ENCODE results near the gene IBTK. TPM values are rescaled to one million over a fixed set of nuclear protein-coding genes. Genes with fewer than 3 reads are reported as not detected.
A peak's percentile ranks its signal among the peaks of the same experiment; 100 is the strongest.

IBTK gene
- total and polyA plus RNA-seq, 12 donors = 15.3 to 40.1 (median 36.4) TPM

GRCh38 chr6:82251942-82252341 lies 4.4 kb upstream of the IBTK start:
- Histone ChIP-seq H3K36me3 (no peaks in the 10 kb centered on the region), H3K27ac (no peak overlapping the region)

GRCh38 chr6:82249381-82250253 lies 2.1 kb upstream of the IBTK start:
- no peaks in the 10 kb centered on the region for H3K36me3 ChIP-seq
- H3K9me3 ChIP-seq = no peaks in the 10 kb centered on the region
- peaks cover 3 to 33% (median 31%) of the 10 kb centered on the region in 9 donors for H3K4me1 ChIP-seq
- intact Hi-C loops (cut with DNase I) = loop anchor here in 8 of 10 donors (2.0 to 10.0 kb wide), 5 partner anchors 808 to 965 kb away; partner anchors contain the start of genes PGM3 (in 4 of the 8) and RWDD2A (in 4 of the 8)
- H3K4me3 ChIP-seq = no peak overlapping the region
- TF ChIP-seq CTCF (IDR thresholded peaks at IDR 0.05) = no peak
- ATAC-seq (no peak), DNase-seq (no peak)
- H3K27ac ChIP-seq = no peak overlapping the region
- WGBS, 2 donors = 86 to 88% methylated on average over 12 of the region's 12 CpGs
- no peaks in the 10 kb centered on the region for H3K27me3 ChIP-seq

More at GRCh38 chr6:82251942-82252341, 4.4 kb upstream of the IBTK start:
- Histone ChIP-seq H3K27me3 (no peaks in the 10 kb centered on the region), H3K9me3 (no peaks in the 10 kb centered on the region), H3K4me1 (peaks cover 0 to 11% (median 8%) of the 10 kb centered on the region in 9 donors), H3K4me3 (no peak overlapping the region)
- no peak for ATAC-seq
- no peak for DNase-seq
- TF ChIP-seq CTCF (IDR thresholded peaks at IDR 0.05) = peak in 8 of 9 donors; percentile 9 to 73 (median 59)
- intact Hi-C loops (cut with DNase I) = loop anchor here in 8 of 10 donors (2.0 to 5.0 kb wide), 3 partner anchors 803 to 807 kb away; no protein-coding TSS in a partner anchor

GRCh38 chr6:82248273-82248735 lies 760 bp upstream of the IBTK start:
- ATAC-seq (peak in 2 of 8 donors; percentile 1 to 48), DNase-seq (no peak)
- Histone ChIP-seq H3K9me3 (no peaks in the 10 kb centered on the region), H3K4me1 (peaks cover 3 to 46% (median 37%) of the 10 kb centered on the region in 9 donors), H3K4me3 (peak overlapping the region; percentile 53 to 92 (median 83)), H3K27me3 (no peaks in the 10 kb centered on the region), H3K36me3 (no peaks in the 10 kb centered on the region), H3K27ac (peak overlapping the region; percentile 7 to 97 (median 94))
- intact Hi-C loops (cut with DNase I) = loop anchor here in 5 of 10 donors (5.0 to 10.0 kb wide), 3 partner anchors 944 to 966 kb away; partner anchors contain the start of genes PGM3 (in 4 of the 5) and RWDD2A (in 4 of the 5)
- no peak for TF ChIP-seq CTCF (IDR thresholded peaks at IDR 0.05)
- 36 to 39% methylated on average over 10 of the region's 10 CpGs for WGBS, 2 donors

GRCh38 chr6:82246802-82247504 lies 591 bp downstream of the IBTK start:
- H3K4me3 ChIP-seq = peak overlapping the region; percentile 53 to 92 (median 83)
- WGBS, 2 donors = 2% methylated on average over 32 of the region's 32 CpGs
- DNase-seq (peak; percentile 56 to 60), ATAC-seq (peak; percentile 48 to 78 (median 60))
- peaks cover 3 to 49% (median 37%) of the 10 kb centered on the region in 9 donors for H3K4me1 ChIP-seq
- no peaks in the 10 kb centered on the region for H3K27me3 ChIP-seq
- peak overlapping the region; percentile 7 to 97 (median 94) for H3K27ac ChIP-seq
- intact Hi-C loops (cut with DNase I) = loop anchor here in 5 of 10 donors (5.0 to 10.0 kb wide), 3 partner anchors 945 to 968 kb away; partner anchors contain the start of genes PGM3 (in 4 of the 5) and RWDD2A (in 4 of the 5)
- no peaks in the 10 kb centered on the region for H3K9me3 ChIP-seq
- H3K36me3 ChIP-seq = no peaks in the 10 kb centered on the region
- peak in 2 of 9 donors; percentile 10 to 22 for TF ChIP-seq CTCF (IDR thresholded peaks at IDR 0.05)

Data from heart right ventricle (tissue), 16 donors.